AG09319 (cell line): ENCODE results near the gene MITF.
A peak's percentile ranks its signal among the peaks of the same experiment; 100 is the strongest.

Experiments used
- DNase-seq: peaks from one replicate; pipeline ENCODE4 v3.0.0-alpha.2; 2010; ENCODE audit warnings: low read depth; ENCODE audit errors: extremely low read depth
- TF ChIP-seq, protein P1 (sequence below): IDR thresholded peaks from 2 replicates; pipeline ENCODE4 v1.5.1; 2011; ENCODE audit warnings: low read depth, mild to moderate bottlenecking, inconsistent platforms, low read length, moderate library complexity

The MITF gene

DNA sequence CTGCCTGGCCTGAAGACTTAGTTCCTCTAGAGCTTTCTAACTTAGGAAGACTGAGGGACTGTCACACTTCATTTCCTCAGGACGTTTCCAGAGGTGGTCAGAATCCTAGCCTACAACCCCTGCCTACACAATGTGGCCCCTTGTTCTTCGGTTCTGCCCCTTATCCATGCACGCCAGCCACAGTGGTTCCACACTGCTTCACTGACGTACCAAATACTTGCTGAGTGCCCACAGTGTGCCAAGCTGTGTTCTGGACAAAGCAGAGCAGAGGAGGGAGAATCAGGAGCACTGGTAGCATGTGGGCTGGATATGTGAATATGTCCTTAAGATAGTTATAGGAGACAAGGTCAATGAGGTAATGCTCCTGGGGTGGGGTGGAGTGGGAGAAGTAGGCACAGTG is 189.8 kb downstream of the MITF start:
- no peak for DNase-seq
- TF ChIP-seq, protein P1, sequence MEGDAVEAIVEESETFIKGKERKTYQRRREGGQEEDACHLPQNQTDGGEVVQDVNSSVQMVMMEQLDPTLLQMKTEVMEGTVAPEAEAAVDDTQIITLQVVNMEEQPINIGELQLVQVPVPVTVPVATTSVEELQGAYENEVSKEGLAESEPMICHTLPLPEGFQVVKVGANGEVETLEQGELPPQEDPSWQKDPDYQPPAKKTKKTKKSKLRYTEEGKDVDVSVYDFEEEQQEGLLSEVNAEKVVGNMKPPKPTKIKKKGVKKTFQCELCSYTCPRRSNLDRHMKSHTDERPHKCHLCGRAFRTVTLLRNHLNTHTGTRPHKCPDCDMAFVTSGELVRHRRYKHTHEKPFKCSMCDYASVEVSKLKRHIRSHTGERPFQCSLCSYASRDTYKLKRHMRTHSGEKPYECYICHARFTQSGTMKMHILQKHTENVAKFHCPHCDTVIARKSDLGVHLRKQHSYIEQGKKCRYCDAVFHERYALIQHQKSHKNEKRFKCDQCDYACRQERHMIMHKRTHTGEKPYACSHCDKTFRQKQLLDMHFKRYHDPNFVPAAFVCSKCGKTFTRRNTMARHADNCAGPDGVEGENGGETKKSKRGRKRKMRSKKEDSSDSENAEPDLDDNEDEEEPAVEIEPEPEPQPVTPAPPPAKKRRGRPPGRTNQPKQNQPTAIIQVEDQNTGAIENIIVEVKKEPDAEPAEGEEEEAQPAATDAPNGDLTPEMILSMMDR = no peak

DNA sequence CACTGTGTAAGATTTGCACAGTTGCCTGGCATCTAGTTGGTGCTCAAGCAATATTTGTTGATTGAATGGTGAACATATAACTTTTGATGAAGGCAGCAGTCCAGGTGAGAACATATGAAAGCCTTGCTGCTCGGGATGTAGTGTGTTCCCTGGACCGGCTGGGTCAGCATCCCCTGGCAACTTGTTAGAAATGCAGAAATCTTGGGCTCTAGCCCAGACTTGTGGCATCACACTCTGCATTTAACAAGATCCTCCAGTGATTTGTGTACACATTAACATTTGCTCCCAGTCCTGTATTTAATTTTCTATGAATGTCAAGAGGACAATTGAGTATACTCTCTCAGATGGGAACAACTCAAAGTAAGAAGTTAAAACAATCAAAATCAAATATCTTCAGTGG is 191.3 kb downstream of the MITF start:
- TF ChIP-seq, protein P1 = no peak
- DNase-seq = peak; percentile 24

DNA sequence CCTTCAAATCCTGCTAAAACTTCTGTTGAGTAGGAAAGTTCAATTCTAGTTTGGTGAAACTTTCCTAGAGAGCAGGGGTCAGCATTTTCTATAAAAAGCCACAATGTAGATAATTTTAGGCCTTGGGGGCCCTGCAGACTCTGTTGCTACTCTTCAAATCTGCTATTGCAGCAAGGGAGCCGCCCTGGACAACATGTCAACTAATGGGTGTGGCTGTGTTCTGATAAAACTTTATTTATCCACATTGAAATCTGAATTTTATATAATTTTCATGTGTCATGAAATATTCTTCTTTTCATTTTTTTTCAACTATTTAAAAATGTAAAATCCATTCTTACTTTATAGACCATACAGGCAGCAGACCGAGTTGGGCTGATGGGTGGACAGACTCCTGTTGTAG is 192.8 kb downstream of the MITF start:
- no peak for DNase-seq
- TF ChIP-seq, protein P1 = no peak

DNA sequence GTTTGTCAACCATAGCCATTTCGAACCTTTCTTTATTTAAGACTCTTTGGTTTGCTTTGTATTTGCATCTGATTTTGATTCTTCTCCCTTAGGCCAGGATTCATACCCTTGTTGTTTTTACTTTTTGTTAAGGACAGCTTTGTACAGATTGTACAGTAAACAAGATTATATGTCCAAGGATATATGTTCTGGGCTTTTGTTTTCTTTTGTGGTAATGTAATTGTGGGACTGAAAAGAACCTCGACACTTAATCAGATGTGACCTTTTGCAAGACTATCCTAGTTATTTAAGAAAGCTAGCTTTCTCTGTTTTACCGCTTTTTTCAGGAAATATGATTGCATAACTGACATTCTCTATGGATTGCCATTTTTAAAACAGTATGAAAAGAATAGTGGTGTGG is 193.2 kb downstream of the MITF start:
- TF ChIP-seq, protein P1 = no peak
- no peak for DNase-seq

DNA sequence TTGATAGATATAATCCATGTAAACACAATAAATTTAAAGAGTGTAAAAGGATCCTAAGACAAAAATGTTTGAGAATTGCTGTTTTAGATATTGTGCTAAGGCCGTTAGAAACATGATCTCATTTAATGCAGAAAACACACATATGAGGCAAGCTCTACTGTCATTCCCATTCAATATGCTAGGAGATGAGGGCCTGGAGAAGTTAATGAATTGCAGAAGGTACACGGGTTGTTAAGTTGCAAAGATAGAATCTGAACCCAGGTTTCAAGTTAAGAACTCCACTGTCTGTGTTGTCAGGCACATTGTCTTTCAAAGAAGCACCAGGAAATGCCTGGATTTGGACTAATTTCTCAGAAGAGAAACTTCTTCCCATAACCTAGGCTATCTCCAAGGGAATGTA is 195.1 kb downstream of the MITF start:
- TF ChIP-seq, protein P1 = no peak

DNA sequence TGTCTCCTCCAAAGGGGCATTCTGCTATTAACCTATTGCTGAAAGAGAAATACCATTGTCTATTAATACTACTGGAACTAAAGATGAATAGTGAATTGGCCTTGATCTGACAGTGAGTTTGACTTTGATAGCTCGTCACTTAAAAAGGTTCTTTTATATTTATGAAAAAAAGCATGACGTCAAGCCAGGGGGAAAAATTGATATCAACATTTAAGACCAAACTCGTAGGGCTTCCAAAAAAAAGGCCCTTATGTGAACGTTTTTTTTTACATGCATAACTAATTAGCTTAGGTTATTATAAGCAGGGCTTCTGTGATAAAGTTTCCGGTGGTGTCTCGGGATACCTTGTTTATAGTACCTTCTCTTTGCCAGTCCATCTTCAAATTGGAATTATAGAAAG is 197.0 kb downstream of the MITF start:
- TF ChIP-seq, protein P1 = no peak
- no peak for DNase-seq

More for the DNA sequence above, 195.1 kb downstream of the MITF start:
- DNase-seq = no peak

DNA sequence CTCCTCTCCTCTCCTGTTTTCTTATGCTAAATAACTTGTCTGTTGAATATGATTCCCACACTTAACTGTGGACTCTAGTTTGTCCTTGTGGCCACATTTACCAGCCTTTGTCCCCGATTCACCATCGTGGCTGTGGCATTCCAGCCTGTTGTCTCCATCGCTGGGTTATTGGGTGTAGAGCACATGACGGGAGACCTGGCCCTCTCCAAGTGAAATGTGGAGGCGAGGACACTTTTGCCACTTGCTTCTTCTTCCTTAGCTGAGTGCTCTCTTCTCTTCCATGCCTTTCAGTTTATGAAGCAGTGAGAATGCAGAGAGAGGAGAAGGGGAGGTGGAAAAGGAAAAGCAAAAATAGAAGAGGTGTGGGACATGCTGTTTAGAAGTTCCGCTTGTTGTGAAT is 198.8 kb downstream of the MITF start:
- no peak for DNase-seq
- TF ChIP-seq, protein P1 = no peak
